GM19324 (cell line): ENCODE measurements around the gene DGKQ.

Experiments
- ATAC-seq: cut with Tn5 transposase; IDR thresholded peaks from one replicate; pipeline ENCODE4 v1.9.1; 2021; ENCODE audit warnings: mild to moderate bottlenecking, moderate library complexity; ENCODE audit not compliant: unreplicated experiment, low FRiP score

Gene DGKQ

DNA sequence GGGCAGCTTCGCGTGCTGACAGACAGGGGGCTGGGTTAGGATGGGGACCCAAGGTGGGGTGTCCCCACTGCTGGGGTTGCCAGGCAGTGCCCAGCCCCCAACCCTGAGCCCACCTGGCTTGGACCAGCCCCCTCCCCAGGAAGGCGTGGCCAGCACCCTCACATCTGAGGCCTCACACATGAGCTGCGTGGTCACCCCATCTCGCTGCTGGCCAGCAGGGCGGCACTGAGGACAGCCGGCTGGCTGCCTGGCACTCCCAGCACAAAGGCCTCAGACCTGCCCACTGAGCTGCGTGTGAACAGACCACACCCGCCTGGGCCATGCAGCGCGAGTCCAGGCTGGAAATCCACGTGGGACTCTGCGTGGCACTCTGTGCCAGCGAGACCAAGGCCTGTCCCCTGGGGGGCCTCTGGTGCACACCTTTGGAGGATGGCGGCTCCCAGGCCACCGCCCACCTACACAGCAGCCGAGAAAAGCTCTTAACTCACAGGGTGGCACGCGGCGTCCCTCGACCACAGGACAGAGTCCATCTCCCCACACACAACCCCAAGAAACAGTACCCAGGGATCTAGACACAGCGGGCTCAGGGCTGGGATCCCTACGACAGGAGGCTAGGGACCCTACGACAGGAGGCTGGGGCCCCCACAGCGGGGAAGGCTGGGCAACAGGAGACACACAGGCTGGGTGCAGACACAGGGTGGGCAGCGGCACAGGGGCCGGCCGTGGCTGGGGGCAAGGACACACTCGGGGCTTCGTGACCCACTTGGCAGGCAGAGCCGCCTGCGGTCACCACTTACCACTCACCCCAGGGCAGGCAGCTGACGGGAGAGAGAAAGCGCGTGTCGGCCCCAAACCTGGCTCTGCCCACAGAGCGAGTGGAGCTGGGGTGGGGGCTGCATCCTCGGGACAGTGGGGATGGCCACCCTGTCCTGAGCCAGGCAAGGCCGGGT is 9.8 kb downstream of the DGKQ start:
- no peak for ATAC-seq

DNA sequence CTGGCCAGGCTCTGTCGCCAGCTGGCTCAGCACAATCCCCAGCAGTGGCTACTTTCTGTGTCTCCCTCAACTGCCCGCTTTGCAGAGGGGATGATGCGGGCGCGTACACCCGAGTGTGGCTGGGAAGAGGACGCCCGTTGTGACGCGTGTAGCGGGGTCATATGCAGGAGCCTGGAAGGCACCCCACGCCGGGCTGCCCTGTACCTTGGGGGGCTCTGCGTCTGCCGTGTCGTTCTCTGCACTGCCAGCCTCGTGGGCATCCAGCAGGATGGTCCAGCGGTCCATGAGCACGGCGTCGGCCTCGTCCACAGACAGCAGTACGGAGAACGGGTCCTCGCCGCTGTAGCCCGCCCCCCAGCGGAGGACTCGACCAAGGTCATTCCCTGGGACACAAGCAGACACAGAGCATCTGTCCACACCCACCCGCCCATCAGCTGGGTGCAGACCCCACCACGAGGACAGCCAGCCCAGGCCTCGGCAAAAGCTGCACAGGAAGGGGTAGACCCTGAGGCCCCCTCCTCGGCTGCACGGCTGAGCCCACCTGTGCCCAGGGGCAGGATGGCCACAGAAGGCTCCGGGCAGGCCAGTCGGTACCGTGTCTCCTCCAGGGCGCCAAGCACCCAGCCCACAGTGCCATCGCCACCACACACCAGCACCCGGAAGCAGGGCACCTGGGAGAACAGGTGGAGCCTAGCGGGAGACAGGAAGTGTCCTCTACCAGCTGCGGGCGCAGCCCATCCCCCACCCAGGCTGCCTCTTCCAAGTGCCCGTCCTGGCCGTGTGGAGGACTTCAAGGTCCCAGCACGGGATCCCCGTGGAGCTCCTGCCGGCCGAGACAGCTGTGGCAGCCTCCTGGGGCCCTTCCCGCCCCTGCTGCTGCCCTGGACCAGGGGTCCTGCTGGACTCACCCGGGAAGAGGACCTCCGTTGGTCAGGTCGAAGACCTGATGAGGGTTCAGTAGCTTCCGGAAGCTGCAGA is 10.8 kb downstream of the DGKQ start:
- ATAC-seq = no peak

DNA sequence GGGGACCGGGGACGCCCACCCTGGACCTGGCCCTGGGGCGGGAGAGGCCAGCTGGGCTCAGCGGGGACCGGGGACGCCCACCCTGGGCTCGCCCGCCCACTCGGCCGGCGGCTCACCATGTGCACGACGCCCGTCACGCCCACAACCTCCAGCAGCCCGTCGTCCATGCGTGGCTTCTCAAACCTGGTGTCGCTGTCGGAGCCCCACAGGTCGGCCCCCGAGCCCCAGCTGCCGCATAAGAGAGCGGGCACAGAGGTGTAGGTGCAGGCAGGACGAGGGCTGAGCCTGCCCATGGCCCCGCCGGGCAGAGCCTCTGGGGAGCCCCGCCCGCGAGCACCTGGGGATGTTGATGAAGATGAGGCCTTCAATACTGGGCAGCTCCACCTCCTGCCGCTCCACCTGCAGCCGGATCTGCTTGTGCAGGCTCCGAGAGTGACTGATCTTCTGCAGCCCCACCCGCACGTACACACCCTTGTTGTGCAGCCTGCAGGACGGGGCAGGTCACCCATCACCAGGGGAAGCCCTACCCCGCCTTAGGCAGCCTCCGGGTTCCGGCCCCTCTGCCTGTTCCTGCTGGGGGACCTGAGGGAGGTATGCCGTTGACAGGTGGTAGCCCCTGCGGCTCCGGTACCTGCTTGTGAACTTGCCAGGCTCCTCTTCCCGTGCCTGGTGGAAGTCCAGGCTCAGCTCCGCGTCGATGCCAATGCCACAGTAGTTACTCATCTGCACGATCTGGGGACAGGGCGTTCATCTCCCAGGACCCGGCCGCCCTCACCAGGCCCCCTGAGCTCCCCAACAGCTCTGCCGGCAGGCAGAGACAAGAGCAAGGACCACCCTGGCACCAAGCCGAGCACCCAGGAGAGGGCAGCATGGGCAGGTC is 11.8 kb downstream of the DGKQ start:
- no peak for ATAC-seq

DNA sequence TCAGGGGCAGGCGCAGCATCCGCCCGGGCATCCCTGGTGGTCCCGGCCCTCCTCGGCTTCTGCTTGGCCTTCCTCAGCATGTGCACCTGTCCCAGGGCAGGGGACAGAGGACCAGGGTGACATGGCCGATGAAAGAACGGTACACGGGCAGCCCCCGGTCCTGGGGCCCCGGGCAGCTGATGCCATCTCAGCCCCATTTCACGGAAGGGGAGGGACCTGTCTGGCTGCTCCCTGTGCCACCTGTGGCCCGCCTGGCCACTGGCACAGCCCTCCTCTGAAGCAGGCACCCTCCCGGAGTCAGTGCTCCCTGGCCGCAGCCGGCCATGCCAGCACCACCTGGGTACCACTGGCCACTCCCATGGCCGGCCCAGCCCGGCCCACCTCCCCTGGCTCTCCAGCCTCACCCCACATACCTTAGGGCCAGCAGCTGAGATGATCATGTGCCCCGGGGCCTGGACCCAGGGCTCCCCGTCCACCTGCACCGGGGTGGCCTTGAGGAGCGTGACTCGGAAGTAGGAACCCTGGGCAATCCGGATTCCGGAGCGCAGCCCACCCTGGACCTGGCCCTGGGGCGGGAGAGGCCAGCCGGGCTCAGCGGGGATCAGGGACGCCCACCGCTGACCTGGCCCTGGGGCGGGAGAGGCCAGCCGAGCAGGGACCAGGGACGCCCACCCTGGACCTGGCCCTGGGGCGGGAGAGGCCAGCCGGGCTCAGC is 12.6 kb downstream of the DGKQ start:
- ATAC-seq = no peak

- ATAC-seq = no peak
These were observed 13.2 kb downstream of the DGKQ start for GRCh38 chr4:960140-960635.

DNA sequence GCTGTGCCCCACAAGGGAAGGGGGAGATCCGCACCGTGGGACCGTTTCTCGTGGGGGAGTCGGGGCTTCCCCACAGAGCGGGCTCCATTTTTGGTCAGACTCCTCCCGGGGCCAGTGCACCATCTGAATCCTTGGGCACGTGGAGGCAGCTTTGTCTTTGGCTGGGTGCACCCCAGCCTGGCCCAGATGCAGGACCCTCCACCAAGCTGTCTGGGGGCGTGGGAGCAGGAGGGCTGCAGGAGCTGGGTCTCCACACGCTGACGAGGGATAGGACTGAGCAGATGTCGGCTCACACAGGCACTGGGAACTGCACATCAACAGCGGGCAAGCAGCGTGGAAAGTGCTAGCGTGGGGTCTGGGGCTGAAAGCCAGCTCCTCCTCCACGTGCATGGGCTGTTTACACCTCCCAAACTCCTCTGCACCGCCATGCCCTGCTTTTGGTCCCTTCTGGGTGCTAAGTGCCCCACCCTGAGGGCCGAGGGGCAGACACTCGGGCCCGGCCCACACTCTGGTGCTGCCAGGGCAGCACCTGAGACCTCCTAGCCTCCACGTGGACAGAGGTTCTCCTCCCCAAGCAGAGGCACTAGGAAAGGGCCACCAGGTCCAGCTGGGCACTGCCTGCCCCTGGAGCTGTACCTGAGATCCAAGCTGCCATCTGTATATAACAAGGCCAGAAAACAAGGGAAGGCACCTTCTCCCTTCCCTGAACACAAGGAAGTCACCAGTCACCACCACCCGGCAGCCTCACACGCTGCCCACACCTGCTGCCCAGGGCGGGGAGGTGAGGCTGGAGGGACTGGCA is 13.8 kb downstream of the DGKQ start:
- no peak for ATAC-seq

DNA sequence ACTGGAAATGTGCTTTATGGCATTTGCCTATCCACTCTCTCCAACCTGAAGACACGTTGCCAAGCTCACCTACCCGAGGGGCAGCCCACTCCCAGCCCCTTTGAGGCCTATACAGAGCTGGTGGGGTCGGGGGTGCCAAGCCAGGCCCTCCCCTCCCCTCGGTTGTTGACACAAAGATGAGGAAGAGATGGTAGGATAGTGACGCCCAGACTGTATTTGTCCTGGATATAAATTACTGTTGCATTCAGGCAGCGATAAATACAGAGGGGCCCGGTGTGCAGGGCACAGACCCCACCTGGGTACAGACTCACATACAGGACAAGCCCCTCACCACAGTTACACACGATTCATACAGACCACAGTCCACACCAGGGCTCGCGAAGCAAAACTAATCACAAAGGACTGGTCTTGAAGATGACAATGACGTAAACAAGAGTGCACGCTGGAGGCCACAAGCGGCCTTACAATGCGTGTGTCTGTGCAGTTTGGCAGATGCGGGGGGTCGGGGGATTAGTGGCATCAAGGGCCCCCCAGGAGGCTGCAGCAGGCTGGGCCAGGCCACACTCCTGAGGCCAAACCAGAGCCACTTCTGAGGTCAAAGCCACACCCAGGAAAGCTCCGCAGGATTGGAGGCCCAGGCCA is 14.6 kb downstream of the DGKQ start:
- no peak for ATAC-seq

DNA sequence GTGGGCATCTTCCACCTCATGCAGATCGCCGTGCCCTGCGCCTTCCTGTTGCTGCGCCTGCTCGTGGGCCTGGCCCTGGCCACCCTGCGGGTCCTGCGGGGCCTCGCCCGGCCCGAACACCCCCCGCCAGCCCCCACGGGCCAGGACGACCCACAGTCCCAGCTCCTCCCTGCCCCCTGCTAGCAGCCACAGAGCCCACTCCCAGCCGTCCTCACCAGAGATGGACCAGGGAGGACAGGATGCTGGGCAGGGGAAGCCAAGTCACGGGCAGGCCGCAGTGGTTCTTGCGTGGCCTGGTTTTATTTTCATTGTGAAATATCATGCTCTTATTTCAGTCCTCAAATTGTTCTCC is 15.1 kb downstream of the DGKQ start:
- no peak for ATAC-seq

- no peak for ATAC-seq
These were observed 15.6 kb downstream of the DGKQ start for GRCh38 chr4:957581-958313.

DNA sequence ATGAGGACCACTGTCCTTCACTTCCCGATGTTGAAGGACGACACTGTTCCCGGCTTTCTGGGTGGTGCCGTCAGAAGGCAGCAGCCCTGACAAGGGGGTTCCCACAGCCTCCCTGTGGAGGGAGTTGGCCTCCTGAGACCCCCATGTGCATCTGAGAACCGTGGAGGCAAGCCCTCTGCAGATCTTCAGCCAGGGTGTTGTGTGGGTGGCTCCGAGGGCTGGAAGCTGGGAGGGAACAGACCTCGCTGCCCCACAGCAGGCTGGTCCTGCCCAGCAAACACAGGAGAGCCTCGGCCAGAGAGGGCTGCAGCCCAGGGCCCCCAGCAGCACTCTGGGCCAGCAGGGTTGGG is 16.2 kb downstream of the DGKQ start:
- no peak for ATAC-seq

DNA sequence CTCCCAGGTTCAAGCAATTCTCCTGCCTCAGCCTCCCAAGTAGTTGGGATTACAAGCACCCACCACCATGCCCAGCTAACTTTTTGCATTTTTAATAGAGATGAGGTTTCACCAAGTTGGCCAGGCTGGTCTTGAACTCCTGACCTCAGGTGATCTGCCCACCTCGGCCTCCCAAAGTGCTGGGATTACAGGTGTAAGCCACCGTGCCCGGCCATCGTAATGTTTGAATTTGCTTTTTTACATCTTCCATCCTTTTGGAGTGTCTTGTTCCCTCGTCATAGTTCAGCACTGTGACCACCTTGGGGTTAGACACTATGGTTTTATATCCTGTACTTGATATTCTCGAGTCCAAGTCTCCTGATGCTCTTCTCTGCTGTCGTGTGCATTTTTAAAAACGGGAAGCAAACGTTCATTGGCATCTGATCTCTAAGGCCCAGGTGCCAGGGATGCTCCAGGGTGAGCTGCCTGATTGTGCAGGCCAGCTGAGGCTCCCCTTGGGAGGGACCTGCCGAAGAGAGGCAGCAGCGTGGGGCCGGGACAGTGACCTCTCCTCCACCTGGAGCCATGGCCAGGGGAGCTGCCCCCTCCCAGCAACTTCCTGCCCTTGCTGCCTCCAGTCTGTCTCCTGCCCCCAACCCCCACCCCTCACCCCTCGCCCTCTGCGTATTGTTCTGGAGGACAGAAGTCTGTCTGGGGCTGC is 16.7 kb downstream of the DGKQ start:
- ATAC-seq = no peak

- ATAC-seq = no peak
These were observed 17.4 kb downstream of the DGKQ start for GRCh38 chr4:955931-956381.

GRCh38 chr4:955161-955921 is 18.0 kb downstream of the DGKQ start:
- ATAC-seq = no peak

DNA sequence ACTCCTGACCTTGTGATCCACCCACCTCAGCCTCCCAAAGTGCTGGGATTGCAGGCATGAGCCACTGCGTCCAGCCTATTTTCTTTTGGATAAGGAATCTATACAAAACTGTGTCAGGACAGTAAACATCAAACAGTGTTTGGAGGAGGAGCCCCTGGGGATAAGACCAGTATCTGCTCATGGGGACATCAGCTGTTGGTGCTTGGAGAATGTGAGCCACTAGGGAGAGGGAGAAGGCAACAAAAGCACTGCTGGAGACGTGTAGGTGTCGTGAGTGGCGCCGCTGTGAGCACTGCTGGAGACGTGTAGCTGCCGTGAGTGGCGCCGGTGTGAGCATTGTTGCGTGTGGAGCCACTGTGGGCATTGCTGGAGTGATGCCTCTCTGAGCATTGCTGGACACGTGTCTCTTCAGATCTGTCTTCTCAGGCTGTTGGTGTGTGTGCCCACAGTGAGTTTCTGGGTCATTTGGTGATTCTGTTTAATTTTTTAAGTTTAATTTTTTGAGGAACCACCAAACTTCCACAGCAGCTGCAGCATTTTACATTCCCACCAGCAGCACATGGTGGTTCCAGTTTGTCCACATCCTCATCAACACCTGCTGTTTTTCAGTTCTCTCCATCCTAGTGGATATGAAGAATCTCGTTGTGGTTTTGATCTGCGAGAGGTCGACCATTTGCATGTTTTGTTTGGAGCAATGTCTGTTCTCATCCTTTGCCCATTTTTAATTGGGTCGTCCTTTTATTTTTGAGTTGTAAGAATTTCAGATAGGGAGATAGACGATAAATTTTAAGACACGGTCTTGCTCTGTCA is 19.0 kb downstream of the DGKQ start:
- no peak for ATAC-seq

- no peak for ATAC-seq
These were observed 19.8 kb downstream of the DGKQ start for GRCh38 chr4:953574-953915.
